Lower leg skin (tissue), 3 donors: Measurements from ENCODE around the gene PRH1.

Experiments used
- CTCF ChIP-seq, 3 donors: fragments of 450-650 bp; IDR thresholded peaks; one replicate each; pipeline ENCODE4 v1.5.1; 2016; ENCODE audit warnings: antibody characterized with exemption in 3 of 3, mild to moderate bottlenecking in 3 of 3, moderate library complexity in 2 of 3
- POLR2A ChIP-seq, 2 donors: fragments of 450-650 bp; IDR thresholded peaks; one replicate each; pipeline ENCODE4 v1.6.1; 2016 to 2017; ENCODE audit warnings: antibody characterized with exemption in 2 of 2, mild to moderate bottlenecking in 1 of 2, moderate library complexity in 1 of 2

GRCh38 chr12:10842862-10843261 is 41.2 kb downstream of the PRH1 start:
- TF ChIP-seq CTCF (IDR thresholded peaks at IDR 0.05) = no peak
- no peak for TF ChIP-seq POLR2A (IDR thresholded peaks at IDR 0.05)
